Measurements from ENCODE around the gene TRMU.
A peak's percentile ranks its signal among the peaks of the same experiment; 100 is the strongest.

Gene TRMU

DNA sequence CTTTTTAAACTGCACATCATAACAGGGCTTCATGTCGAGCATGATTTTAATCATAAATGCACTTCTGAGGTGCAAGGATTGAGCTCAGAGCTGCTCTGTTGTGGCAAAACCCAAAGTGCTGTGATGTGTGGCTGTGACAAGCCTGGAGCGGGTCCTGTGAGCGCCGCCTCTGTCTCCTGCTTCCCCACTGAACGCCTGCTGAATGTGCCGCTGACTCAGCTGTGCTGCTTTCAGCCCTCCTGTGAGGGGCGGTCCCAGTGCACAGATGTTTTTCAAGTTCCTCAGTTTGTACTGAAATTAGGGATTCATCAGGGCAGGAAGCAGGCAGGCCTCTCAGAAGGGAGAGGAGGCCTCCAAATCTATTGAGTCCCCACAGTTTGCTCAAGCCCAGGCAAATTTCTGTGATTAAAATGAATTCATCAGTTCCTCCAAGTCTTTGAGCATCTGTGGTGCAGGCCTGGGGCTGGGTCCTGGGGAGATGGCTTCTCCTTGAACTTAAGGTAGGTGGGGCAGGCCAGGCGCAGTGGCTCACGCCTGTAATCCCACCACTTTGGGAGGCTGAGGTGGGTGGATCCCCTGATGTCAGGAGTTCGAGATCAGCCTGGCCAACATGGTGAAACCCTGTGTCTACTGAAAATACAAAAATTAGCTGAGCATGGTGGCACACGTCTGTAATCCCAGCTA lies 41.8 kb upstream of the TRMU start:
- H3K4ac ChIP-seq (ENCODE audit: low read depth, low read length): no peak overlapping the region
- H3K4me1 ChIP-seq (ENCODE audit: control insufficient read depth, low read depth, low read length): no peaks in the 10 kb centered on the region
- DNase-seq: no peak
- H3K4me3 ChIP-seq (ENCODE audit: low read length): no peak overlapping the region
- H3K23ac ChIP-seq (ENCODE audit: low read length): no peak overlapping the region
- H2BK15ac ChIP-seq (replicated peaks; ENCODE audit: low read depth): no peak overlapping the region
- no peak overlapping the region for H3K18ac ChIP-seq (ENCODE audit: low read length)
- peaks cover 7% of the 10 kb centered on the region for H3K79me1 ChIP-seq (ENCODE audit: low read length)
- no peak overlapping the region for H3K9ac ChIP-seq (ENCODE audit: low read length)
- no peak overlapping the region for H3K56ac ChIP-seq (ENCODE audit: low read length)
- no CpG with 5 or more reads among the region's 11 CpGs for WGBS (ENCODE audit: extremely low coverage, insufficient coverage, low lambda C conversion rate)
- H3K79me2 ChIP-seq (ENCODE audit: control insufficient read depth, insufficient read depth, low read length): peaks cover 10% of the 10 kb centered on the region
- no peaks in the 10 kb centered on the region for H3K36me3 ChIP-seq (ENCODE audit: control insufficient read depth, insufficient read depth, low read length)
- H4K8ac ChIP-seq (ENCODE audit: low read depth, low read length): no peak overlapping the region
- H3K27me3 ChIP-seq (ENCODE audit: insufficient read depth, low read length, poor library complexity): no peaks in the 10 kb centered on the region
- no peak overlapping the region for H3K4me2 ChIP-seq (ENCODE audit: low read length)
- H4K5ac ChIP-seq (ENCODE audit: low read length): no peak overlapping the region
- no peak overlapping the region for H2BK5ac ChIP-seq (ENCODE audit: low read length)
- no peak overlapping the region for H2BK120ac ChIP-seq (ENCODE audit: low read depth, low read length)
- H3K27ac ChIP-seq (ENCODE audit: low read depth, low read length): no peak overlapping the region
- no peak overlapping the region for H2AK5ac ChIP-seq (ENCODE audit: low read length)

DNA sequence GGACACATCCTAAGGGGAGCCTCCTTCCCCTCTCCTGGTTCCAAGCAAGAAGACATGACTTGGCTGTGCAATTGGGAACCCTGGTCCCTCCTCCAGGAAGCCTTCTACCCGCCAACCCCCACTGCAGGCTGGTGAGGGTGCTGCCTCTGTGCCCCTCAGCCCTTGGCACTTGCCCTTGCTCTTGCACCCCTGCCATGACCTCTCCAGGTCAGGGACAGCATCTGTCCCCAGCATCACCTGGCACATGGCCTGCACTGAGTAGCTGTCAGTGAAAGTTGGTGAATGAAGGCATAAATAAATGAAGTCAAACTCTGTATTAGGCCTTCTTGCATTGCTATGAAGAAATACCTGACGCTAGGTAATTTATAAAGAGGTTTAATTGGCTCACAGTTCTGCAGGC lies 40.7 kb upstream of the TRMU start:
- no peak overlapping the region for H2BK5ac ChIP-seq (ENCODE audit: low read length)
- no peak overlapping the region for H3K56ac ChIP-seq (ENCODE audit: low read length)
- peaks cover 17% of the 10 kb centered on the region for H3K79me2 ChIP-seq (ENCODE audit: control insufficient read depth, insufficient read depth, low read length)
- no peaks in the 10 kb centered on the region for H3K27me3 ChIP-seq (ENCODE audit: insufficient read depth, low read length, poor library complexity)
- H3K79me1 ChIP-seq (ENCODE audit: low read length): peaks cover 13% of the 10 kb centered on the region
- H3K9ac ChIP-seq (ENCODE audit: low read length): no peak overlapping the region
- H3K36me3 ChIP-seq (ENCODE audit: control insufficient read depth, insufficient read depth, low read length): peaks cover 6% of the 10 kb centered on the region
- no peak overlapping the region for H2BK120ac ChIP-seq (ENCODE audit: low read depth, low read length)
- H3K4ac ChIP-seq (ENCODE audit: low read depth, low read length): no peak overlapping the region
- no peak overlapping the region for H4K5ac ChIP-seq (ENCODE audit: low read length)
- H3K18ac ChIP-seq (ENCODE audit: low read length): no peak overlapping the region
- H4K8ac ChIP-seq (ENCODE audit: low read depth, low read length): no peak overlapping the region
- H3K4me2 ChIP-seq (ENCODE audit: low read length): no peak overlapping the region
- H3K4me3 ChIP-seq (ENCODE audit: low read length): no peak overlapping the region
- H2BK15ac ChIP-seq (replicated peaks; ENCODE audit: low read depth): no peak overlapping the region
- H2AK5ac ChIP-seq (ENCODE audit: low read length): no peak overlapping the region
- H3K27ac ChIP-seq (ENCODE audit: low read depth, low read length): no peak overlapping the region
- no peaks in the 10 kb centered on the region for H3K4me1 ChIP-seq (ENCODE audit: control insufficient read depth, low read depth, low read length)
- WGBS (ENCODE audit: extremely low coverage, insufficient coverage, low lambda C conversion rate): no CpG with 5 or more reads among the region's 2 CpGs
- H3K23ac ChIP-seq (ENCODE audit: low read length): no peak overlapping the region
- DNase-seq: no peak

DNA sequence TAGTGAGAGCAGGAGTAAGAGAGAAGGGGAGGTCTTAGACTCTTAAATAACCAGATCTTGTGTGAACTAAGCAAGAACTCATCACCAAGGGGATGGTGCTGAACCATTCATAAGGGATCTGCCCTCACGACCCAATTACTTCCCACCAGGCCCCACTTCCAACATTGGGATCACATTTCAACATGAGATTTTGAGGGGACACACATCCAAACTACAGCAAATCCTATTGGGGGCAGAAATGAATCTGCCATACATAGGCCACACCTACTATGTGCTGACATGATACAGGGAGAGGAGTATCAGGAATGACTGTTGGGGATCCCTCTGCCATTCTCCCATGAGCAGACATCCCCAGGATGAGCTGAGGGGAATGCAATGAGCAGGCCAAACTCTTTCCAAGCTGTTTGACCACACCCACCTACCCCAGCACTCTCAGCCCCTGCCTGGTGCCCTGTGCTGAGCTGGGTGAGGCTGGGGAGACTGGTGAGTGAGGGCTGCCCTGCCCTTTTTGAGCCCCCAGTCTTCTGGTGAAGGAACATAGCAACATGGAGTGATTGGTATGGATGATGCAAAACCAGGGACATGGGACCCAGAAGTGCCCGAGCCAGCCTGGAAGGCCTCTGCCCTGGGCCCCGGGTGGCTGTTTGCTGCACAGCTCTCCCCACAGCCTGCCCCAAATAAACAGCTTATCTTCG lies 40.1 kb upstream of the TRMU start:
- Histone ChIP-seq H3K9ac (ENCODE audit: low read length) (peak overlapping the region; percentile 62), H2AK5ac (ENCODE audit: low read length) (peak overlapping the region; percentile 50), H3K4me1 (ENCODE audit: control insufficient read depth, low read depth, low read length) (no peaks in the 10 kb centered on the region), H3K56ac (ENCODE audit: low read length) (peak overlapping the region; percentile 88), H3K79me2 (ENCODE audit: control insufficient read depth, insufficient read depth, low read length) (peaks cover 17% of the 10 kb centered on the region), H3K23ac (ENCODE audit: low read length) (peak overlapping the region; percentile 57), H3K4ac (ENCODE audit: low read depth, low read length) (peak overlapping the region; percentile 56), H3K18ac (ENCODE audit: low read length) (no peak overlapping the region), H2BK120ac (ENCODE audit: low read depth, low read length) (no peak overlapping the region), H2BK5ac (ENCODE audit: low read length) (no peak overlapping the region), H4K5ac (ENCODE audit: low read length) (no peak overlapping the region), H2BK15ac (replicated peaks; ENCODE audit: low read depth) (no peak overlapping the region), H4K8ac (ENCODE audit: low read depth, low read length) (no peak overlapping the region), H3K4me2 (ENCODE audit: low read length) (peak overlapping the region; percentile 56), H3K27ac (ENCODE audit: low read depth, low read length) (no peak overlapping the region), H3K79me1 (ENCODE audit: low read length) (peaks cover 15% of the 10 kb centered on the region), H3K4me3 (ENCODE audit: low read length) (no peak overlapping the region), H3K27me3 (ENCODE audit: insufficient read depth, low read length, poor library complexity) (no peaks in the 10 kb centered on the region), H3K36me3 (ENCODE audit: control insufficient read depth, insufficient read depth, low read length) (peaks cover 8% of the 10 kb centered on the region)
- DNase-seq: no peak
- WGBS (ENCODE audit: extremely low coverage, insufficient coverage, low lambda C conversion rate): no CpG with 5 or more reads among the region's 4 CpGs

DNA sequence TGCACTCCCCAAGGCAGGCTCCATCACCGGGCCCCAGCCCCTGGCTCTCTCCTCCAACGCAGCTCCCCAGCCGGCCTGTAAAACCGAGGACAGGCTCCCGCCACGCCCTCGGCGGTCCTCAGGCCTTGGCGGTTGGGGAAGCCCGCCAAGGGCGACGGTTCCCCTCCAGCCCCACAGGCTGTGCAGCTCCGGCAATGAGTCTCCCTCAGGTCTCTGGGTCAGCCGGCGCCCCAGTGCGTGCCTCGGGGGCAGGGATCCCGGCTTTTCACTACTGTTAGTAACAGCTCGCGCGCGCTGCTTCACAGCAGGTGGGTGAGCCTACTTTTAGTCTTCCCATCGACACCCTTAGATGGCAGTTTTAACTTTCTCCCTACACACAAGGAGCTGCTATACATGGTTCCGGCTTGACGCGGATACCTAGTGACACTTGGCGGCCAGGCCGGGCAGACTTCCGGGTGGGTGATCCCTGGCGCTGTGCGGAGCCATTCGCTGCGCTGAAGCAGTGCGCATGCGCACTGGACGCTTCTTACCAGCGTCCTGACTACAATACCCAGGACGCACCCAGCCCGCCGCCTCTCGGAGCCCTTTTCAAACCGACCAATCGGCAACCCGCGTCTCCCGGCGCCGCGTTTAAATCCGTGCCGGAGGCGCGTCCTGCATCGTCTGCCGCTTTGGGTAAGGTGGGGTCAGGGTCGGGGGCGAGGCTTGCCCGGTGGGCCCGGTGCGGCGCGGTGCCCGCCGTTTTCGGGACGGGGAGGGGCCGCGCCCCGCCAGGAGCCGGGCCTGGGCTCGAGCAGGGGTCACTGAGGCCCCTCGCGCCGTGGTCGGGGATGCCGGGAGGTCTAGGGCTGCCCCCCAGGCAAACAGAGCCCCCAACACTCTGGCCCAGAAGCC lies 39.0 kb upstream of the TRMU start, which contains the start of gene GTSE1:
Gene GTSE1 (plus strand): TSS at position 614 of the 894 bp plus-strand sequence. CDS start 531 bp downstream, outside the sequence.
- H3K27me3 ChIP-seq (ENCODE audit: insufficient read depth, low read length, poor library complexity): no peaks in the 10 kb centered on the region
- peak within 1 kb of the TSS; percentile 83 for H3K23ac ChIP-seq (ENCODE audit: low read length)
- peak within 1 kb of the TSS; percentile 58 for H4K8ac ChIP-seq (ENCODE audit: low read depth, low read length)
- H3K4me1 ChIP-seq (ENCODE audit: control insufficient read depth, low read depth, low read length): no peaks in the 10 kb centered on the region
- peaks cover 21% of the 10 kb centered on the region for H3K79me2 ChIP-seq (ENCODE audit: control insufficient read depth, insufficient read depth, low read length)
- peaks cover 10% of the 10 kb centered on the region for H3K36me3 ChIP-seq (ENCODE audit: control insufficient read depth, insufficient read depth, low read length)
- H3K4me3 ChIP-seq (ENCODE audit: low read length): peak within 1 kb of the TSS; percentile 47
- peak within 1 kb of the TSS; percentile 57 for H3K27ac ChIP-seq (ENCODE audit: low read depth, low read length)
- peak within 1 kb of the TSS; percentile 88 for H3K56ac ChIP-seq (ENCODE audit: low read length)
- DNase-seq: peak; percentile 99
- peak within 1 kb of the TSS; percentile 50 for H2AK5ac ChIP-seq (ENCODE audit: low read length)
- WGBS (ENCODE audit: extremely low coverage, insufficient coverage, low lambda C conversion rate): no CpG with 5 or more reads among the region's 76 CpGs
- H3K18ac ChIP-seq (ENCODE audit: low read length): peak within 1 kb of the TSS; percentile 86
- peaks cover 21% of the 10 kb centered on the region for H3K79me1 ChIP-seq (ENCODE audit: low read length)
- peak within 1 kb of the TSS; percentile 79 for H3K9ac ChIP-seq (ENCODE audit: low read length)
- peak within 1 kb of the TSS; percentile 13 for H2BK5ac ChIP-seq (ENCODE audit: low read length)
- peak within 1 kb of the TSS; percentile 47 for H2BK120ac ChIP-seq (ENCODE audit: low read depth, low read length)
- H4K5ac ChIP-seq (ENCODE audit: low read length): no peak within 1 kb of the TSS
- H3K4ac ChIP-seq (ENCODE audit: low read depth, low read length): peak within 1 kb of the TSS; percentile 92
- peak within 1 kb of the TSS; percentile 87 for H3K4me2 ChIP-seq (ENCODE audit: low read length)
- H2BK15ac ChIP-seq (replicated peaks; ENCODE audit: low read depth): no peak within 1 kb of the TSS

DNA sequence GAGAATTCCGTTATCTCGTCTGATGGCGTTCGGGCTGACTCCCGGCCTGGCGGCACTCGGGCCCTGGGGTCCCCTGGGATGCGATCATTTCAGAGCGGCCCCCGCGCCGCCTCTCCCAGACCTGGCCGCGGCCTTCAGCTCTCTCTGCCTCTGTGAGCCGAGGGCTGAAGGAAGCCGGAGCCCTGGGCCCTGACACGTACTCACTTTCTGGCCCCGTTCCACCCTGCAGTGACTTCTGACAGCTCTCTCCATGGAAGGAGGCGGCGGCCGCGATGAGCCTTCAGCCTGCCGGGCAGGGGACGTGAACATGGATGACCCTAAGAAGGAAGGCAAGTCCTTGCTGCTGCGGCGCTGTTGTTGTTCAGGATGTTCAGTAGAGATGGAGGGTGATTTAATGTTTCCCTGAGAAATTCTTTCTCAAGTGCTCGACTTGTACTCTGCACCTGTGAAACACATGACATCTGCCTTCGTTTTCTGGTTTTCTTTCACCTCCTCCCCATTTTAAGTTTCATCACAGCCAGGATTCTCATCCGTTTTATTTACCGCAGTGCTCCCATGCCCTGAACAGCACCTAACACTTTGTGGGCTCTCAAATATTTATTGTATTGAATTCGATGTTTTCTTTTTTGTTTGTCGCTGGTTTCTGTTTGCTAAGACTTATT lies 38.2 kb upstream of the TRMU start:
- Histone ChIP-seq H3K56ac (ENCODE audit: low read length) (peak overlapping the region; percentile 85), H3K4me1 (ENCODE audit: control insufficient read depth, low read depth, low read length) (no peaks in the 10 kb centered on the region), H2BK15ac (replicated peaks; ENCODE audit: low read depth) (no peak overlapping the region), H3K79me2 (ENCODE audit: control insufficient read depth, insufficient read depth, low read length) (peaks cover 22% of the 10 kb centered on the region), H4K5ac (ENCODE audit: low read length) (no peak overlapping the region), H3K4me3 (ENCODE audit: low read length) (peak overlapping the region; percentile 47), H2BK5ac (ENCODE audit: low read length) (no peak overlapping the region), H3K4ac (ENCODE audit: low read depth, low read length) (peak overlapping the region; percentile 92), H2AK5ac (ENCODE audit: low read length) (no peak overlapping the region), H3K36me3 (ENCODE audit: control insufficient read depth, insufficient read depth, low read length) (peaks cover 10% of the 10 kb centered on the region), H4K8ac (ENCODE audit: low read depth, low read length) (no peak overlapping the region), H3K23ac (ENCODE audit: low read length) (peak overlapping the region; percentile 83), H3K18ac (ENCODE audit: low read length) (peak overlapping the region; percentile 86), H3K9ac (ENCODE audit: low read length) (peak overlapping the region; percentile 79), H3K27ac (ENCODE audit: low read depth, low read length) (peak overlapping the region; percentile 54), H3K79me1 (ENCODE audit: low read length) (peaks cover 21% of the 10 kb centered on the region), H3K27me3 (ENCODE audit: insufficient read depth, low read length, poor library complexity) (no peaks in the 10 kb centered on the region), H3K4me2 (ENCODE audit: low read length) (peak overlapping the region; percentile 87), H2BK120ac (ENCODE audit: low read depth, low read length) (no peak overlapping the region)
- peak; percentile 52 for DNase-seq
- no CpG with 5 or more reads among the region's 32 CpGs for WGBS (ENCODE audit: extremely low coverage, insufficient coverage, low lambda C conversion rate)
